Keratinocyte (primary cell): ENCODE data around the gene FZR1. TPM values are rescaled to one million over a fixed set of nuclear protein-coding genes. Genes with fewer than 3 reads are reported as not detected.

ENCODE experiments used
- DNase-seq: peaks from one replicate; pipeline ENCODE4 v3.0.0-alpha.2; 2011; ENCODE audit warnings: low read depth, missing footprints, low spot score
- FAIRE-seq: peaks from 2 replicates; lab custom pipeline; 2011; peaks lifted over from hg19 to GRCh38; lab: Jason Lieb, UNC
- H2AFZ ChIP-seq: 2 replicates; pipeline ENCODE4 v1.6.0; 2012; ENCODE audit warnings: low read length, control low read depth, inconsistent platforms; ENCODE audit not compliant: control insufficient read depth
- H3K27ac ChIP-seq: 2 replicates; pipeline ENCODE4 v1.5.1; 2011; ENCODE audit warnings: low read length; ENCODE audit not compliant: control insufficient read depth, insufficient read depth
- H3K27me3 ChIP-seq: 3 replicates; pipeline ENCODE4 v1.6.0; 2011; ENCODE audit warnings: low read length; ENCODE audit not compliant: control insufficient read depth, insufficient read depth; ENCODE audit errors: extremely low read depth
- H3K36me3 ChIP-seq, 2 experiments: 2 replicates in 1 of 2; 3 replicates in 1 of 2; pipeline ENCODE4 v1.5.1; 2011; ENCODE audit warnings: low read length in 2 of 2, mild to moderate bottlenecking in 1 of 2; ENCODE audit not compliant: control insufficient read depth in 2 of 2, insufficient read depth in 2 of 2; ENCODE audit errors: extremely low read depth in 1 of 2
- H3K4me1 ChIP-seq: 3 replicates; pipeline ENCODE4 v1.5.1; 2011; ENCODE audit warnings: low read length; ENCODE audit not compliant: control insufficient read depth, insufficient read depth; ENCODE audit errors: extremely low read depth
- H3K4me2 ChIP-seq: 3 replicates; pipeline ENCODE4 v1.6.0; 2011; ENCODE audit warnings: low read depth, low read length; ENCODE audit not compliant: control insufficient read depth, insufficient read depth; ENCODE audit errors: extremely low read depth
- H3K4me3 ChIP-seq, 3 experiments: fragments of 200-600 bp in 1 of 3; sonication (generic) in 1 of 3; 2 replicates in 2 of 3; 3 replicates in 1 of 3; pipeline ENCODE4 v1.5.1; 2011 to 2016; ENCODE audit warnings: low read length in 3 of 3, mild to moderate bottlenecking in 3 of 3, control low read depth in 2 of 3, inconsistent platforms in 1 of 3, low read depth in 1 of 3, mixed read lengths in 1 of 3, mixed run types in 1 of 3, moderate library complexity in 1 of 3; ENCODE audit not compliant: control insufficient read depth in 2 of 3, insufficient read depth in 2 of 3; ENCODE audit errors: extremely low read depth in 1 of 3
- H3K79me2 ChIP-seq: 2 replicates; pipeline ENCODE4 v1.6.0; 2012; ENCODE audit warnings: low read length; ENCODE audit not compliant: control insufficient read depth, insufficient read depth
- H3K9ac ChIP-seq: 3 replicates; pipeline ENCODE4 v1.6.0; 2011; ENCODE audit warnings: low read length; ENCODE audit not compliant: control insufficient read depth, insufficient read depth; ENCODE audit errors: extremely low read depth
- H3K9me1 ChIP-seq: 3 replicates; pipeline ENCODE4 v1.6.0; 2011; ENCODE audit warnings: low read length; ENCODE audit not compliant: control insufficient read depth, insufficient read depth; ENCODE audit errors: extremely low read depth
- H3K9me3 ChIP-seq: 2 replicates; pipeline ENCODE4 v1.5.1; 2012; ENCODE audit warnings: low read depth, low read length; ENCODE audit not compliant: control insufficient read depth
- H4K20me1 ChIP-seq: 3 replicates; pipeline ENCODE4 v1.6.0; 2011; ENCODE audit warnings: low read length; ENCODE audit not compliant: control insufficient read depth, insufficient read depth; ENCODE audit errors: extremely low read depth
- CTCF ChIP-seq, 3 experiments: IDR thresholded peaks in 1 of 3; conservative IDR thresholded peaks in 1 of 3; optimal IDR thresholded peaks in 1 of 3; 2 replicates in 2 of 3; 3 replicates in 1 of 3; pipeline versions ENCODE3 to v1.5.1; 2011; ENCODE audit warnings: low read length in 3 of 3, mild to moderate bottlenecking in 3 of 3, moderate library complexity in 2 of 3, control low read depth in 1 of 3, inconsistent platforms in 1 of 3; ENCODE audit not compliant: insufficient read depth in 2 of 3; ENCODE audit errors: extremely low read depth in 1 of 3
- EZH2 ChIP-seq: IDR thresholded peaks from one replicate; pipeline ENCODE4 v1.6.1; 2012; ENCODE audit warnings: inconsistent platforms, mild to moderate bottlenecking, low read length, moderate library complexity
- dilution Hi-C: fragments of 300-500 bp; cut with MboI; formaldehyde crosslinking; loops from one replicate; pipeline ENCODE4 v1.7.0; 2020; ENCODE audit warnings: low sequenced_read_pairs; ENCODE audit not compliant: extremely low pct_ligation_motif_present
- polyA plus RNA-seq, 5 experiments: library from polyadenylated mRNA; depleted of rRNA in 3 of 5; stranded (reverse) in 3 of 5; stranded (forward) in 1 of 5; unstranded in 1 of 5; fragments of >200 nt; gene quantifications; 1 replicate in 1 of 5; 2 replicates in 3 of 5; 3 replicates in 1 of 5; pipeline versions ENCODE4 v1.2.1 to v1.2.3, GENCODE V29; 2011 to 2012; ENCODE audit warnings: missing spikeins in 2 of 5, low read depth in 1 of 5, low replicate concordance in 1 of 5

The FZR1 gene
- polyA plus RNA-seq, 1 donor (not counting 4 experiments of a cell fraction or from before 2014, with no cell fraction given) = 23.3 TPM

GRCh38 chr19:3550947-3551791 is 45.1 kb downstream of the FZR1 start:
- no peak overlapping the region for H3K4me2 ChIP-seq
- H3K9me1 ChIP-seq = no peaks in the 10 kb centered on the region
- FAIRE-seq = no peak
- H3K4me3 ChIP-seq = no peak overlapping the region
- peaks cover 7% of the 10 kb centered on the region for H4K20me1 ChIP-seq
- no peaks in the 10 kb centered on the region for H3K9me3 ChIP-seq
- no peak overlapping the region for H3K27ac ChIP-seq
- H3K4me1 ChIP-seq = peaks cover 5% of the 10 kb centered on the region
- no peak for DNase-seq
- peaks cover 26% of the 10 kb centered on the region for H3K79me2 ChIP-seq
- TF ChIP-seq EZH2 = no peak
- no peak overlapping the region for H3K9ac ChIP-seq
- H3K27me3 ChIP-seq = no peaks in the 10 kb centered on the region
- dilution Hi-C loops = no loop called here
- peaks cover 9 to 15% of the 10 kb centered on the region in 2 experiments for H3K36me3 ChIP-seq
- H2AFZ ChIP-seq = no peak overlapping the region

GRCh38 chr19:3551792-3552095 is 45.6 kb downstream of the FZR1 start:
- dilution Hi-C loops = no loop called here
- H3K27me3 ChIP-seq = no peaks in the 10 kb centered on the region
- no peak overlapping the region for H3K27ac ChIP-seq
- no peak for FAIRE-seq
- peaks cover 11% of the 10 kb centered on the region for H3K4me1 ChIP-seq
- H3K9me3 ChIP-seq = no peaks in the 10 kb centered on the region
- no peak overlapping the region for H3K4me3 ChIP-seq
- no peak for DNase-seq
- H3K79me2 ChIP-seq = peaks cover 32% of the 10 kb centered on the region
- TF ChIP-seq EZH2 (no peak), CTCF (optimal IDR thresholded peaks at IDR 0.05 in 1 of 3, IDR thresholded peaks at IDR 0.05 in 1 of 3, conservative IDR thresholded peaks at IDR 0.05 in 1 of 3; ENCODE audit: extremely low read depth in 1 of 3, insufficient read depth in 2 of 3, low read length in 3 of 3) (no peak)
- no peak overlapping the region for H2AFZ ChIP-seq
- peaks cover 9% of the 10 kb centered on the region for H4K20me1 ChIP-seq
- no peaks in the 10 kb centered on the region for H3K9me1 ChIP-seq
- H3K9ac ChIP-seq = no peak overlapping the region
- peaks cover 9 to 15% of the 10 kb centered on the region in 2 experiments for H3K36me3 ChIP-seq
- no peak overlapping the region for H3K4me2 ChIP-seq
